MCF 10A (cell line): ENCODE measurements around the gene SCUBE2. TPM values are rescaled to one million over a fixed set of nuclear protein-coding genes. Genes with fewer than 3 reads are reported as not detected.

Experiments
- BruUV-seq: library from RNA; stranded (reverse); fragments of 400-500 nt; replicated peaks from 2 replicates; lab custom pipeline; 2021; lab: Mats Ljungman, UMichigan
- CTCF ChIA-PET: fragments of 300-600 bp; sonication (Branson Sonifier 250); formaldehyde crosslinking; extraction: SDS; loops from one replicate; lab custom pipeline; 2021; ENCODE audit warnings: antibody characterized with exemption, inconsistent platforms; lab: Yijun Ruan, JAX
- POLR2A ChIA-PET: fragments of 300-600, 350-650 bp; sonication (Branson Sonifier 250); formaldehyde crosslinking; extraction: SDS; loops from one replicate; lab custom pipeline; 2020; ENCODE audit warnings: antibody characterized with exemption, inconsistent platforms; lab: Yijun Ruan, JAX
- DNase-seq: peaks from one replicate; pipeline ENCODE4 v3.0.0-alpha.2; 2018; ENCODE audit not compliant: unreplicated experiment
- H3K27ac Mint-ChIP-seq: one replicate; pipeline ENCODE4 v1.8.0; 2022; ENCODE audit warnings: mild to moderate bottlenecking, low read depth, mixed read lengths; ENCODE audit not compliant: unreplicated experiment
- H3K27me3 Mint-ChIP-seq: one replicate; pipeline ENCODE4 v1.8.0; 2022; ENCODE audit warnings: mixed read lengths; ENCODE audit not compliant: insufficient read depth, unreplicated experiment
- H3K36me3 Mint-ChIP-seq: one replicate; pipeline ENCODE4 v1.8.0; 2022; ENCODE audit warnings: mild to moderate bottlenecking, moderate library complexity, mixed read lengths; ENCODE audit not compliant: insufficient read depth, unreplicated experiment
- H3K4me1 Mint-ChIP-seq: one replicate; pipeline ENCODE4 v1.8.0; 2022; ENCODE audit warnings: mixed read lengths; ENCODE audit not compliant: insufficient read depth, unreplicated experiment
- H3K4me3 Mint-ChIP-seq: one replicate; pipeline ENCODE4 v1.8.0; 2022; ENCODE audit warnings: mild to moderate bottlenecking, moderate library complexity, mixed read lengths; ENCODE audit not compliant: unreplicated experiment
- H3K9me3 Mint-ChIP-seq: one replicate; pipeline ENCODE4 v1.8.0; 2022; ENCODE audit warnings: mixed read lengths; ENCODE audit not compliant: unreplicated experiment
- intact Hi-C: fragments of 100-400 bp; cut with micrococcal nuclease; formaldehyde crosslinking; loops from 2 replicates; pipeline ENCODE4 v1.14.1; 2022
- microRNA-seq: library from miRNA; unstranded; fragments of <30 nt; microRNA quantifications from one replicate; pipeline ENCODE4 v1.2.0, GENCODE V29; 2022
- total RNA-seq: library from RNA; stranded (reverse); gene quantifications from 2 replicates; pipeline ENCODE4 v1.2.3, GENCODE V29; 2022
- TF ChIP-seq, protein P1 (sequence below): fragments of 200-600 bp; IDR thresholded peaks from one replicate; pipeline ENCODE4 v1.8.0; 2022; ENCODE audit warnings: antibody characterized with exemption, mild to moderate bottlenecking; ENCODE audit not compliant: unreplicated experiment

SCUBE2 gene
- total RNA-seq, 1 experiment from 2014 or later = 0.93 TPM

- ChIA-PET CTCF (interaction anchor here (1.4 kb wide), 1 partner anchor 42 kb away, joined by 6 read pairs; no protein-coding TSS in a partner anchor), POLR2A (interaction anchor here (1.7 kb wide), 1 partner anchor 9 kb away, joined by 7 read pairs; the partner anchor contains the start of gene TMEM9B)
- Mint-ChIP-seq H3K4me3 (no peak overlapping the region), H3K4me1 (no peaks in the 10 kb centered on the region), H3K9me3 (no peaks in the 10 kb centered on the region), H3K36me3 (no peaks in the 10 kb centered on the region), H3K27ac (no peak overlapping the region), H3K27me3 (no peaks in the 10 kb centered on the region)
- TF ChIP-seq, protein P1, sequence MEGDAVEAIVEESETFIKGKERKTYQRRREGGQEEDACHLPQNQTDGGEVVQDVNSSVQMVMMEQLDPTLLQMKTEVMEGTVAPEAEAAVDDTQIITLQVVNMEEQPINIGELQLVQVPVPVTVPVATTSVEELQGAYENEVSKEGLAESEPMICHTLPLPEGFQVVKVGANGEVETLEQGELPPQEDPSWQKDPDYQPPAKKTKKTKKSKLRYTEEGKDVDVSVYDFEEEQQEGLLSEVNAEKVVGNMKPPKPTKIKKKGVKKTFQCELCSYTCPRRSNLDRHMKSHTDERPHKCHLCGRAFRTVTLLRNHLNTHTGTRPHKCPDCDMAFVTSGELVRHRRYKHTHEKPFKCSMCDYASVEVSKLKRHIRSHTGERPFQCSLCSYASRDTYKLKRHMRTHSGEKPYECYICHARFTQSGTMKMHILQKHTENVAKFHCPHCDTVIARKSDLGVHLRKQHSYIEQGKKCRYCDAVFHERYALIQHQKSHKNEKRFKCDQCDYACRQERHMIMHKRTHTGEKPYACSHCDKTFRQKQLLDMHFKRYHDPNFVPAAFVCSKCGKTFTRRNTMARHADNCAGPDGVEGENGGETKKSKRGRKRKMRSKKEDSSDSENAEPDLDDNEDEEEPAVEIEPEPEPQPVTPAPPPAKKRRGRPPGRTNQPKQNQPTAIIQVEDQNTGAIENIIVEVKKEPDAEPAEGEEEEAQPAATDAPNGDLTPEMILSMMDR = no peak
- no TSS peak for BruUV-seq
- DNase-seq = no peak
- intact Hi-C loops = no loop called here
These were observed 118.3 kb downstream of the SCUBE2 start for GRCh38 chr11:8973121-8973520.

GRCh38 chr11:8971924-8972316 is 119.5 kb downstream of the SCUBE2 start:
- TF ChIP-seq, protein P1 = no peak
- Mint-ChIP-seq H3K4me1 (no peaks in the 10 kb centered on the region), H3K27ac (no peak overlapping the region), H3K27me3 (no peaks in the 10 kb centered on the region), H3K36me3 (no peaks in the 10 kb centered on the region), H3K9me3 (no peaks in the 10 kb centered on the region), H3K4me3 (no peak overlapping the region)
- ChIA-PET POLR2A (interaction anchor here (1.2 to 1.7 kb wide), 3 partner anchors 8 to 9 kb away, joined by 3 to 7 read pairs (median 4); partner anchors contain the start of gene TMEM9B), CTCF (interaction anchor here (0.6 to 1.4 kb wide), 3 partner anchors 43 to 443 kb away, joined by 3 to 6 read pairs (median 3); no protein-coding TSS in a partner anchor)
- DNase-seq = no peak
- no TSS peak for BruUV-seq
- intact Hi-C loops = no loop called here

DNA sequence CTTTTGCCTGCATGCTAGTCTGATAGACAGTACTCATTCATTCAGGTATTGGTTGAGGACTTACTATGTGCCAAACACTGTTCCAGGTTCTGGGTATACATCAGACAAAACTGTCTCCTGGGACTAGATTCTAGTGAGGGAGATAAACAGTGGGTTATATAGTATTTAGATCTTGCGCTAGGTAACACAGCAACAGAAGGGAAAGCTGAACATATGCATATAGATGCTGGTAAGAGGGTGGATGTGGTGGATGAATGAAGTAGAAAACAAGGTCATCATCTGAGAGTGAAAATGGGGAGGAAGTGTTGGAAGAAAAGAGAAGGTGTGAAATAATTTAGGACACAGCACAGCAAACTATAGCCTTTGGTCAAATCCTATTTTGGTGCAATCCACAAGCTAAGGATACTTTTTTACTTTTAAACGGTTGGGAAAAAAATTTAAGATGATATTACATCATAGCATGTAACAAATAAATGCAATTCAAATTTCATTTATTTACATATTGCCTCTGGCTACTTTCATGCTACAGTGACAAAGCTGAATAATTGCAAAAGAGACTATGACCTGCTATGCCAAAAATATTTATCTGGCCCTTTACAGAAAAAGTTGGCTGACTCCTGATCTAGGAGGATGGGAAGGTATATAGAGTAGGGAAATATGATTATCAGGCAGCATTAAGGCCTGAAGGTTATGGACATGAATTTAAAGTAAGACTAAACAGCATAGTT is 120.0 kb downstream of the SCUBE2 start:
- no peak for DNase-seq
- Mint-ChIP-seq H3K36me3 (no peaks in the 10 kb centered on the region), H3K4me1 (no peaks in the 10 kb centered on the region), H3K27ac (no peak overlapping the region), H3K4me3 (no peak overlapping the region), H3K27me3 (no peaks in the 10 kb centered on the region), H3K9me3 (no peaks in the 10 kb centered on the region)
- intact Hi-C loops = no loop called here
- POLR2A ChIA-PET = interaction anchor here (1.0 to 1.3 kb wide), 3 partner anchors 8 to 289 kb away, joined by 3 to 4 read pairs (median 4); partner anchors contain the start of genes RPL27A and TRIM66
- BruUV-seq = no TSS peak
- CTCF ChIA-PET = interaction anchor here (0.7 to 0.8 kb wide), 2 partner anchors 44 to 125 kb away, joined by 3 read pairs; no protein-coding TSS in a partner anchor
- TF ChIP-seq, protein P1 = no peak

Small RNA genes lying within 50 kb of the gene (microRNA-seq; reads per million reads assigned to microRNA genes)
- not detected for gene MIR5691

Other genes starting within 250 kb of the SCUBE2 start
- 64.6 and 67.6 TPM in 2 replicates for gene AKIP1, start 180.4 kb downstream of the SCUBE2 start, total RNA-seq
- not detected in 2 replicates for gene C11orf16, start 158.7 kb downstream of the SCUBE2 start, total RNA-seq
- not detected in 2 replicates for gene ASCL3, start 148.6 kb downstream of the SCUBE2 start, total RNA-seq
- gene TMEM9B, start 127.2 kb downstream of the SCUBE2 start, total RNA-seq = 30.0 and 35.3 TPM in 2 replicates
- 0.19 and 0.37 TPM in 2 replicates for gene NRIP3, start 87.6 kb downstream of the SCUBE2 start, total RNA-seq
- 55.4 and 61.1 TPM in 2 replicates for gene DENND5A, start 173.8 kb upstream of the SCUBE2 start, total RNA-seq
- gene TMEM41B, start 223.0 kb upstream of the SCUBE2 start, total RNA-seq = 50.3 and 72.8 TPM in 2 replicates